Measurements from ENCODE around the gene PHF2. TPM values are rescaled to one million over a fixed set of nuclear protein-coding genes. Genes with fewer than 3 reads are reported as not detected.

PHF2 gene
- total RNA-seq, 1 donor from 2014 or later: 31.8 TPM

- DNase-seq (ENCODE audit: low spot score in 2 of 2): peak in 1 of 2 donors; percentile 46
These were observed 9.0 kb upstream of the PHF2 start for GRCh38 chr9:93567271-93567959.

GRCh38 chr9:93568169-93568568 is 8.2 kb upstream of the PHF2 start:
- FAIRE-seq: no peak
- DNase-seq (ENCODE audit: low spot score in 2 of 2): no peak

More at GRCh38 chr9:93567271-93567959, 9.0 kb upstream of the PHF2 start:
- no peak for FAIRE-seq

- DNase-seq (ENCODE audit: low spot score in 2 of 2): no peak
- no peak for FAIRE-seq
These were observed 6.7 kb upstream of the PHF2 start for GRCh38 chr9:93569621-93570174.

- DNase-seq (ENCODE audit: low spot score in 2 of 2) (no peak), FAIRE-seq (no peak)
These were observed 4.2 kb upstream of the PHF2 start for GRCh38 chr9:93572221-93572620.

GRCh38 chr9:93572636-93573515 is 3.5 kb upstream of the PHF2 start:
- FAIRE-seq: no peak

GRCh38 chr9:93573516-93573828 is 2.9 kb upstream of the PHF2 start:
- DNase-seq (ENCODE audit: low spot score in 2 of 2) (no peak), FAIRE-seq (no peak)

More at GRCh38 chr9:93572636-93573515, 3.5 kb upstream of the PHF2 start:
- no peak for DNase-seq (ENCODE audit: low spot score in 2 of 2)

- DNase-seq (ENCODE audit: low spot score in 2 of 2) (no peak), FAIRE-seq (no peak)
These were observed 2.1 kb upstream of the PHF2 start for GRCh38 chr9:93574091-93574899.

GRCh38 chr9:93574900-93575795 is 1.2 kb upstream of the PHF2 start:
- DNase-seq (ENCODE audit: low spot score in 2 of 2): no peak
- FAIRE-seq: no peak

GRCh38 chr9:93575796-93576257 is 557 bp upstream of the PHF2 start:
- FAIRE-seq: no peak
- peak; percentile 56 to 64 for DNase-seq (ENCODE audit: low spot score in 2 of 2)

- FAIRE-seq: no peak
- peak; percentile 53 to 60 for DNase-seq (ENCODE audit: low spot score in 2 of 2)
These were observed 942 bp downstream of the PHF2 start for GRCh38 chr9:93577078-93577974.

GRCh38 chr9:93577975-93578682 is 1.7 kb downstream of the PHF2 start:
- FAIRE-seq (no peak), DNase-seq (ENCODE audit: low spot score in 2 of 2) (no peak)

GRCh38 chr9:93578844-93579243 is 2.5 kb downstream of the PHF2 start:
- DNase-seq (ENCODE audit: low spot score in 2 of 2) (no peak), FAIRE-seq (no peak)

GRCh38 chr9:93579711-93580516 is 3.5 kb downstream of the PHF2 start:
- DNase-seq (ENCODE audit: low spot score in 2 of 2) (no peak), FAIRE-seq (no peak)

- no peak for DNase-seq (ENCODE audit: low spot score in 2 of 2)
- FAIRE-seq: no peak
These were observed 4.4 kb downstream of the PHF2 start for GRCh38 chr9:93580654-93581380.

GRCh38 chr9:93582115-93582514 is 5.7 kb downstream of the PHF2 start:
- FAIRE-seq (no peak), DNase-seq (ENCODE audit: low spot score in 2 of 2) (no peak)

- no peak for FAIRE-seq
- no peak for DNase-seq (ENCODE audit: low spot score in 2 of 2)
These were observed 6.2 kb downstream of the PHF2 start for GRCh38 chr9:93582550-93582949.

All from frontal cortex (tissue), 4 donors.